K562 (cell line): Measurements from ENCODE around the gene KDM4C.

Experiments
- ETS1 ChIP-seq: conservative IDR thresholded peaks from 2 replicates; pipeline ENCODE4 v1.6.1; 2011; ENCODE audit warnings: low read depth, mild to moderate bottlenecking, low read length; ENCODE audit not compliant: control insufficient read depth
- MAX ChIP-seq: sonication (generic); formaldehyde crosslinking; IDR thresholded peaks from 2 replicates; pipeline ENCODE4 v1.9.0; 2022; ENCODE audit warnings: mild to moderate bottlenecking, missing genetic modification reagents
- MED1 ChIP-seq: sonication (generic); formaldehyde crosslinking; IDR thresholded peaks from 2 replicates; pipeline ENCODE4 v1.8.1; 2023; ENCODE audit warnings: missing genetic modification reagents, borderline replicate concordance
- MTA3 ChIP-seq: fragments of 450-650 bp; formaldehyde crosslinking; IDR thresholded peaks from 2 replicates; pipeline ENCODE4 v1.6.1; 2017; ENCODE audit warnings: mild to moderate bottlenecking, borderline replicate concordance
- SMARCC2 ChIP-seq: fragments of 450-650 bp; IDR thresholded peaks from 2 replicates; pipeline ENCODE4 v1.6.1; 2017; ENCODE audit warnings: antibody characterized with exemption, moderate library complexity, mild to moderate bottlenecking, low read depth
- ZFP30 ChIP-seq: fragments of 250-450 bp; sonication (Bioruptor Pico); IDR thresholded peaks from 2 replicates; pipeline ENCODE4 v1.8.0; 2022; ENCODE audit warnings: moderate library complexity, mild to moderate bottlenecking, inconsistent platforms, borderline replicate concordance
- TF ChIP-seq, protein P1 (sequence below): sonication (generic); formaldehyde crosslinking; IDR thresholded peaks from 2 replicates; pipeline ENCODE4 v1.8.0; 2022; ENCODE audit warnings: mild to moderate bottlenecking, low read depth, missing genetic modification reagents

DNA sequence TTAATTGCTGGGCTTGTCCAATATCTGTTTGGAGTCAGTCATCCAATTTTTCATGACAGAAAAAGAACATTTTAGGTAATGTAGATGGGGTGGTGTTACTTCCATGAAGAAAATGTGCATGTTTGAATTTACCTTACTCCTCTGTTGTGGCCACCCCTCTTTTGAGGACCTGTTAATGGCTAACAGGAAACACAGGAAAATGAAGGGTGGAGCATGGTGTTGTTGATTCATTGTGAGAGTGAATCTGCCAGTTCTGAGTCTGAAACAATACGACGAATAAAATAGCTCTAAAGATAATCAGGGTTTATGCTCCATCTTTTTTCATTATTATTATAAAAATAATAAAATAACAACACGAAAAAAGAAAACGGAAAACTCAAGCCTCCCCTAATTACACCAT, 335.3 kb downstream of the KDM4C start:
- TF ChIP-seq MED1 (CRISPR knock-in tag) (no peak), ZFP30 (CRISPR knock-in tag) (no peak), ETS1 (no peak), SMARCC2 (no peak), MAX (CRISPR knock-in tag) (no peak), MTA3 (no peak)
- TF ChIP-seq, protein P1, sequence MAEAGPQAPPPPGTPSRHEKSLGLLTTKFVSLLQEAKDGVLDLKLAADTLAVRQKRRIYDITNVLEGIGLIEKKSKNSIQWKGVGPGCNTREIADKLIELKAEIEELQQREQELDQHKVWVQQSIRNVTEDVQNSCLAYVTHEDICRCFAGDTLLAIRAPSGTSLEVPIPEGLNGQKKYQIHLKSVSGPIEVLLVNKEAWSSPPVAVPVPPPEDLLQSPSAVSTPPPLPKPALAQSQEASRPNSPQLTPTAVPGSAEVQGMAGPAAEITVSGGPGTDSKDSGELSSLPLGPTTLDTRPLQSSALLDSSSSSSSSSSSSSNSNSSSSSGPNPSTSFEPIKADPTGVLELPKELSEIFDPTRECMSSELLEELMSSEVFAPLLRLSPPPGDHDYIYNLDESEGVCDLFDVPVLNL (CRISPR knock-in tag): no peak
